CD14-positive monocyte (primary cell): ENCODE data around the gene ZDHHC14. TPM values are rescaled to one million over a fixed set of nuclear protein-coding genes. Genes with fewer than 3 reads are reported as not detected.
A peak's percentile ranks its signal among the peaks of the same experiment; 100 is the strongest.

Experiments
- DNase-seq, 3 donors: peaks; one replicate each; pipeline ENCODE4 v3.0.0-alpha.2; 2011 to 2022
- H2AFZ ChIP-seq: 2 replicates; pipeline ENCODE4 v1.6.0; 2012; ENCODE audit warnings: mild to moderate bottlenecking, low read depth, low read length, inconsistent platforms; ENCODE audit not compliant: insufficient read depth, poor library complexity, severe bottlenecking
- H3K27ac ChIP-seq, 2 donors: 1 replicate in 1 of 2; 2 replicates in 1 of 2; pipeline ENCODE4 v1.5.1; 2012 to 2013; ENCODE audit warnings: low read length in 2 of 2, control low read depth in 1 of 2, inconsistent platforms in 1 of 2, low read depth in 1 of 2, mild to moderate bottlenecking in 1 of 2
- H3K27me3 ChIP-seq, 2 donors: one replicate each; pipeline versions ENCODE4 v1.6.0 to v1.6.1; 2011 to 2013; ENCODE audit warnings: low read length in 2 of 2; ENCODE audit not compliant: control insufficient read depth in 2 of 2, insufficient read depth in 2 of 2
- H3K36me3 ChIP-seq, 2 donors: replicated peaks in 1 of 2; 1 replicate in 1 of 2; 2 replicates in 1 of 2; pipeline versions ENCODE4 v1.5.1 to v1.6.1; 2012 to 2013; ENCODE audit warnings: low read length in 2 of 2, control low read depth in 1 of 2, inconsistent platforms in 1 of 2, mild to moderate bottlenecking in 1 of 2; ENCODE audit not compliant: insufficient read depth in 2 of 2, control insufficient read depth in 1 of 2
- H3K4me1 ChIP-seq, 2 donors: 1 replicate in 1 of 2; 2 replicates in 1 of 2; pipeline versions ENCODE4 v1.5.1 to v1.6.1; 2012 to 2013; ENCODE audit warnings: low read length in 2 of 2, control low read depth in 1 of 2, inconsistent platforms in 1 of 2, mild to moderate bottlenecking in 1 of 2, moderate library complexity in 1 of 2; ENCODE audit not compliant: insufficient read depth in 2 of 2, control insufficient read depth in 1 of 2
- H3K4me2 ChIP-seq: replicated peaks from 2 replicates; pipeline ENCODE3; 2012; ENCODE audit warnings: low read length, moderate library complexity, mild to moderate bottlenecking; ENCODE audit not compliant: poor library complexity, severe bottlenecking; ENCODE audit errors: extremely low read depth
- H3K4me3 ChIP-seq, 3 experiments: fragments of 200-600 bp in 1 of 3; sonication (generic) in 1 of 3; replicated peaks in 1 of 3; 1 replicate in 2 of 3; 2 replicates in 1 of 3; pipeline ENCODE4 v1.5.1; 2011 to 2013; ENCODE audit warnings: low read length in 3 of 3, mild to moderate bottlenecking in 3 of 3, control low read depth in 2 of 3, low read depth in 2 of 3, inconsistent platforms in 1 of 3, moderate library complexity in 1 of 3
- H3K79me2 ChIP-seq: 2 replicates; pipeline ENCODE4 v1.6.0; 2012; ENCODE audit warnings: mild to moderate bottlenecking, control low read depth, inconsistent platforms, low read length, moderate library complexity; ENCODE audit not compliant: insufficient read depth
- H3K9ac ChIP-seq: 2 replicates; pipeline ENCODE4 v1.6.0; 2017; ENCODE audit warnings: low read length, mild to moderate bottlenecking; ENCODE audit not compliant: insufficient read depth, poor library complexity, severe bottlenecking
- H3K9me3 ChIP-seq, 2 donors: replicated peaks in 1 of 2; 1 replicate in 1 of 2; 2 replicates in 1 of 2; pipeline versions ENCODE4 v1.5.1 to v1.6.1; 2012 to 2013; ENCODE audit warnings: low read length in 2 of 2, control low read depth in 1 of 2; ENCODE audit not compliant: control insufficient read depth in 1 of 2, insufficient read depth in 1 of 2
- H4K20me1 ChIP-seq: 2 replicates; pipeline ENCODE4 v1.6.0; 2012; ENCODE audit warnings: mild to moderate bottlenecking, low read length, control low read depth, moderate library complexity; ENCODE audit not compliant: insufficient read depth
- H3K27ac Mint-ChIP-seq, 7 donors: one replicate each; pipeline ENCODE4 v1.8.0; 2020; ENCODE audit warnings: mild to moderate bottlenecking in 7 of 7, mixed read lengths in 7 of 7, moderate library complexity in 6 of 7, inconsistent platforms in 2 of 7
- H3K27me3 Mint-ChIP-seq, 3 donors: one replicate each; pipeline ENCODE4 v1.8.0; 2021 to 2022; ENCODE audit warnings: low read depth in 3 of 3, mild to moderate bottlenecking in 3 of 3, mixed read lengths in 3 of 3, moderate library complexity in 3 of 3, inconsistent platforms in 1 of 3
- H3K36me3 Mint-ChIP-seq, 2 donors: one replicate each; pipeline ENCODE4 v1.8.0; 2020; ENCODE audit warnings: mixed read lengths in 2 of 2, inconsistent platforms in 1 of 2, mild to moderate bottlenecking in 1 of 2
- H3K4me1 Mint-ChIP-seq: one replicate; pipeline ENCODE4 v1.8.0; 2020; ENCODE audit warnings: mild to moderate bottlenecking, mixed read lengths
- H3K4me3 Mint-ChIP-seq, 2 donors: one replicate each; pipeline ENCODE4 v1.8.0; 2020; ENCODE audit warnings: mild to moderate bottlenecking in 2 of 2, mixed read lengths in 2 of 2, moderate library complexity in 1 of 2
- H3K9me3 Mint-ChIP-seq, 7 donors: one replicate each; pipeline ENCODE4 v1.8.0; 2020 to 2022; ENCODE audit warnings: mixed read lengths in 7 of 7, mild to moderate bottlenecking in 6 of 7, moderate library complexity in 6 of 7, inconsistent platforms in 2 of 7
- CTCF ChIP-seq: fragments of 200-600 bp; IDR thresholded peaks from one replicate; pipeline ENCODE4 v1.8.0; 2022; ENCODE audit warnings: antibody characterized with exemption, mild to moderate bottlenecking
- WGBS: methylation state at CpG from one replicate; pipeline ENCODE4 v1.1.5; 2013; ENCODE audit warnings: missing lambda C conversion rate; ENCODE audit not compliant: insufficient coverage; 5-methylcytosine and 5-hydroxymethylcytosine counted together
- intact Hi-C, 2 donors: fragments of 100-400 bp; cut with micrococcal nuclease; formaldehyde crosslinking; loops; one replicate each; pipeline versions ENCODE4 v1.15.0 to v1.15.1; 2023
- polyA plus RNA-seq, 3 donors: library from polyadenylated mRNA; depleted of rRNA in 1 of 3; unstranded in 2 of 3; stranded (reverse) in 1 of 3; fragments of 300-500 nt in 2 of 3; fragments of >200 nt in 1 of 3; fragmentation: Illumina TruSeq in 2 of 3; gene quantifications; 1 replicate in 2 of 3; 2 replicates in 1 of 3; pipeline ENCODE4 v1.2.3, GENCODE V29; 2012 to 2021

ZDHHC14 gene
- polyA plus RNA-seq, 3 donors, result 0.30 to 1.7 (median 0.93) TPM

DNA sequence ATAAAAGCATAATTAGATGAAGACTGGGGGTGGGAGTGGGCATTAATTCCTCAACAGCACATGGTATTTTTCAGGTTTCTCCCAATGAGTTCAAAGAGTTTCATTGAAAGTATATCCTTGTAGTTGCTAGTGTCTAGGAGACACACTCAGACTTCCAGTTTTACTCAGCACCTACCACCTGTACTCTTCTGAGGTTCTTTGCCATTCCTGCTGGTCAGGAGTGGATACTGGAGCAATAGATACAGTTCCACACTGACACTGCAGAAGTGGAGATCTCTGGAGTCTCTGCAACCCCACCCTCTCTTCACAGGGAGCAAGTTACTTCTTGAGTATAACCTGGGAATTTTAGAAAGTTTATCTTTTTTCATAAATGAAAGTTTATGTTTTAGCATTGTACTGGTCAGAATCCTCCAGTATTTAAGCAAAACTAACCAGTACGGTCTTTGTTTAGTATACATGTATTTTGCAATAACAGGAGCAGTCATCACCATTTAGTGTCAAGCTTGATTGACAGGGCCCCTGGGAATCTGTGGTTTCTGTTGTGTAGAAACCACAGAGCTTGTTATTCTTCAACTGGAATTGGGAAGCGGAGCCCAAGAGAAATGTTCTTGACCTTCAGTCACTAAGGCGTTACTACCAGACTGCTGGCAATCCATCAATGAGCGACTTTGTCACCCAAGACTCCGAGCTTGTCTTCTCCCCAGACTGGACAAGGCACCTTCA lies 148.1 kb downstream of the ZDHHC14 start:
- no peak overlapping the region for H2AFZ ChIP-seq
- H3K4me3 ChIP-seq, result peak overlapping the region in 1 of 3 experiments; percentile 6
- no peaks in the 10 kb centered on the region for H3K9me3 ChIP-seq
- peaks cover 0 to 4% (median 1%) of the 10 kb centered on the region in 3 donors for H3K27me3 Mint-ChIP-seq
- H4K20me1 ChIP-seq, result no peaks in the 10 kb centered on the region
- H3K79me2 ChIP-seq, result no peaks in the 10 kb centered on the region
- DNase-seq, result peak; percentile 44 to 84 (median 75)
- 29% methylated on average over 3 of the region's 5 CpGs for WGBS
- intact Hi-C loops, result no loop called here
- no peaks in the 10 kb centered on the region for H3K36me3 ChIP-seq
- peaks cover 29% of the 10 kb centered on the region for H3K4me1 Mint-ChIP-seq
- peak overlapping the region in 1 of 2 donors; percentile 37 for H3K27ac ChIP-seq
- peak overlapping the region; percentile 23 for H3K4me2 ChIP-seq
- H3K27me3 ChIP-seq, result no peaks in the 10 kb centered on the region
- H3K27ac Mint-ChIP-seq, result peak overlapping the region in 6 of 7 donors; percentile 13 to 89 (median 66)
- H3K4me3 Mint-ChIP-seq, result peak overlapping the region in 1 of 2 donors; percentile 54
- no peak for TF ChIP-seq CTCF
- peaks cover 28 to 29% of the 10 kb centered on the region in 2 donors for H3K4me1 ChIP-seq
- no peak overlapping the region for H3K9ac ChIP-seq
- peaks cover 0 to 5% (median 0%) of the 10 kb centered on the region in 7 donors for H3K9me3 Mint-ChIP-seq
- peaks cover 0 to 3% of the 10 kb centered on the region in 2 donors for H3K36me3 Mint-ChIP-seq

DNA sequence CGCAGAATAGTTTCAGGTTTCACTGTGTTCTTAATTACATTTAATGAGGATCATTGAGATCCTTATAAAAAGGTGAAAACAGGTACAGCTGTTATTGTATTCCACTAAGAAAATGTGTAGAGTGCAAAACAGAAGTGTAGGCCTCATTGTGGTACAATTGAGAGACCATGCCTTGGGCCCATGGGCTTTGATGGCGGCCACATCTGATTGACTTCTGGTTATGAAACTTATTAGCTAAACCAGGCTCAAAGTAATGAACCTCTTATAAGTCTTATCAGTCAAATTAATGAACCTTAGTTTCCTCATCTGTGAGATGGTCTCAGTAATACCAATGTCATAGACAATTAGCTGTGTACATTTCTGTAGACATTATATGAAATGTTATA lies 148.7 kb downstream of the ZDHHC14 start:
- peaks cover 0 to 4% (median 1%) of the 10 kb centered on the region in 3 donors for H3K27me3 Mint-ChIP-seq
- H3K4me3 Mint-ChIP-seq, result no peak overlapping the region
- H3K9me3 Mint-ChIP-seq, result peaks cover 0 to 4% (median 0%) of the 10 kb centered on the region in 7 donors
- Histone ChIP-seq H3K27me3 (no peaks in the 10 kb centered on the region), H3K9me3 (no peaks in the 10 kb centered on the region), H3K27ac (peak overlapping the region in 1 of 2 donors; percentile 37), H3K79me2 (no peaks in the 10 kb centered on the region), H4K20me1 (no peaks in the 10 kb centered on the region), H3K9ac (no peak overlapping the region), H3K4me2 (peak overlapping the region; percentile 23), H3K4me3 (peak overlapping the region in 1 of 3 experiments; percentile 6), H3K4me1 (peaks cover 32 to 35% of the 10 kb centered on the region in 2 donors), H3K36me3 (no peaks in the 10 kb centered on the region), H2AFZ (no peak overlapping the region)
- peak overlapping the region in 2 of 7 donors; percentile 31 to 74 for H3K27ac Mint-ChIP-seq
- DNase-seq, result no peak
- WGBS, result no CpG with 5 or more reads among the region's 2 CpGs
- peaks cover 0 to 4% of the 10 kb centered on the region in 2 donors for H3K36me3 Mint-ChIP-seq
- H3K4me1 Mint-ChIP-seq, result peaks cover 30% of the 10 kb centered on the region
- no peak for TF ChIP-seq CTCF
- intact Hi-C loops, result no loop called here
